ACC112 (cell line): Measurements from ENCODE around the gene CDC45.

ENCODE experiments used
- H2AFZ ChIP-seq: fragments of 200-600 bp; sonication (generic); one replicate; pipeline ENCODE4 v1.6.0; 2017; ENCODE audit warnings: antibody characterized with exemption, low read length; ENCODE audit not compliant: unreplicated experiment
- H3K27ac ChIP-seq: fragments of 200-600 bp; sonication (generic); 2 replicates; pipeline ENCODE4 v1.5.1; 2014; ENCODE audit warnings: low read depth, mild to moderate bottlenecking, antibody characterized with exemption, low read length, moderate library complexity
- H3K27me3 ChIP-seq: fragments of 200-600 bp; sonication (generic); 2 replicates; pipeline ENCODE4 v1.6.1; 2014; ENCODE audit warnings: mild to moderate bottlenecking, antibody characterized with exemption, low read length, moderate library complexity, mixed read lengths; ENCODE audit not compliant: insufficient read depth
- H3K36me3 ChIP-seq: fragments of 200-600 bp; sonication (generic); 2 replicates; pipeline ENCODE4 v1.6.1; 2016; ENCODE audit warnings: mild to moderate bottlenecking, antibody characterized with exemption, low read length, moderate library complexity, mixed read lengths; ENCODE audit not compliant: insufficient read depth
- H3K4me1 ChIP-seq: fragments of 200-600 bp; sonication (generic); one replicate; pipeline ENCODE4 v1.6.1; 2016; ENCODE audit warnings: low read length, mixed read lengths; ENCODE audit not compliant: insufficient read depth, unreplicated experiment, control insufficient read depth
- H3K4me3 ChIP-seq: fragments of 200-600 bp; sonication (generic); 2 replicates; pipeline ENCODE4 v1.5.1; 2014; ENCODE audit warnings: mild to moderate bottlenecking, low read depth, low read length
- H3K79me2 ChIP-seq: fragments of 200-600 bp; sonication (generic); one replicate; pipeline ENCODE4 v1.6.0; 2016; ENCODE audit warnings: low read length; ENCODE audit not compliant: control insufficient read depth, unreplicated experiment, insufficient read depth

The CDC45 gene

DNA sequence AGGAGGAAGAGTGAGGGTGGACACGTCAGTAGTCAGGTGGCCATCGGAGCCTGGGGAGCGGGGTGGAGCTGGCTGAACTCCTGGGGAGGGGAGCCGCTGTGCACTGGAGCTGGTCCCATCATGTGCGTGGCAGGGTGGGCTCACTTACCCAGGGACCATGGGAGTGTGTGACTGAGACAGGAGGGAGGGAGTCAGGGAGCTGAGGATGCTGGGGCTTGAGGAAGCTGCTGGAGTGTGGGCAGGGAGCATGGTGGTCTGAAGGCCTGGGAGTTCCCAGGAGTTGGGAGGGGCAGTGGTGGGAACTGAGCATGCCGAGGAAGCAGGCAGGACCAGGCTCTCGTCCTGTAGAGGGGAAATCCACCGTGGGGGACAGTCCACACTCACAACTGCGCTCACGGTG, 26.5 kb downstream of the CDC45 start:
- Histone ChIP-seq H3K27ac (no peak overlapping the region), H3K4me3 (no peak overlapping the region), H3K79me2 (no peaks in the 10 kb centered on the region), H2AFZ (no peak overlapping the region), H3K36me3 (no peaks in the 10 kb centered on the region), H3K4me1 (no peaks in the 10 kb centered on the region), H3K27me3 (no peaks in the 10 kb centered on the region)

DNA sequence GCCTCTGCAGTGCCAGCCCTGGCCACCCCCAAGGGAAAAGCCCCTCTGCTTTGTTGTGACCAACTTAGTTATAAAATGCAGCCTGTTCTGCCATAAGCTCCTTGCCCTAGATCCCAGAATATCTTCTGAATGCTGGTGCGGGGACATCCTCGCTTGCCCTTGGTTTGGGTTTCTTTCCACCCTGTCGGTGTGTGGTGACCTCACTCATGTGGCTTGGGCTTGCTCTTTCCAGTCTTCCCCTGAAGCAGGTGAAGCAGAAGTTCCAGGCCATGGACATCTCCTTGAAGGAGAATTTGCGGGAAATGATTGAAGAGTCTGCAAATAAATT, 27.8 kb downstream of the CDC45 start:
- Histone ChIP-seq H3K4me1 (no peaks in the 10 kb centered on the region), H3K36me3 (no peaks in the 10 kb centered on the region), H2AFZ (no peak overlapping the region), H3K4me3 (no peak overlapping the region), H3K27me3 (no peaks in the 10 kb centered on the region), H3K79me2 (no peaks in the 10 kb centered on the region), H3K27ac (no peak overlapping the region)

GRCh38 chr22:19508024-19508776, 28.5 kb downstream of the CDC45 start:
- Histone ChIP-seq H3K79me2 (no peaks in the 10 kb centered on the region), H2AFZ (no peak overlapping the region), H3K36me3 (no peaks in the 10 kb centered on the region), H3K27me3 (no peaks in the 10 kb centered on the region), H3K27ac (no peak overlapping the region), H3K4me1 (no peaks in the 10 kb centered on the region), H3K4me3 (no peak overlapping the region)

DNA sequence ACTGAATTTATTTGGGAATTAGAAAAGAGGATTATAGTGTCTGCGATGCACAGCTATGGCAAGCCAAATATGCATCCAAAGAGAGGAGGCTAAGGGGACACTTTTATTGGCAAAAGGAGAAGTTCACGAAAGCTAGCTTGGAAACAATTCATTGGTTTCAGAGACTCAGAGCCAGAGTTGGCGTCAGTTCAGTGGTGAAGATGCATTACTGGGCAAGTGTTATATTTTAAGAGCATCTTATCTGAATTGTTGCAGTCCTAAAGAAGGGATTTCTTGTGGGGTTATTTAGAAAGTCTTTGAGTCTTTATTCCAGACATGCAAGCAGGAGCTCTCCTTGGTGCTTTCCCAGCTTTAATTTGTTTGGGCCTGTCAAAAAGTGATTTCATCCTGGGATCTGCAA, 29.5 kb downstream of the CDC45 start:
- Histone ChIP-seq H3K27me3 (no peaks in the 10 kb centered on the region), H2AFZ (no peak overlapping the region), H3K36me3 (0 out of 2 replicates have a peak, but pooled peaks cover 5% of the 10 kb centered on the region), H3K4me3 (no peak overlapping the region), H3K27ac (no peak overlapping the region), H3K4me1 (no peaks in the 10 kb centered on the region), H3K79me2 (no peaks in the 10 kb centered on the region)

- Histone ChIP-seq H3K27me3 (no peaks in the 10 kb centered on the region), H3K4me3 (no peak overlapping the region), H3K79me2 (no peaks in the 10 kb centered on the region), H3K4me1 (peaks cover 1% of the 10 kb centered on the region), H2AFZ (no peak overlapping the region), H3K27ac (no peak overlapping the region), H3K36me3 (0 out of 2 replicates have a peak, but pooled peaks cover 5% of the 10 kb centered on the region)
Observed at GRCh38 chr22:19509923-19510322, 30.2 kb downstream of the CDC45 start.

DNA sequence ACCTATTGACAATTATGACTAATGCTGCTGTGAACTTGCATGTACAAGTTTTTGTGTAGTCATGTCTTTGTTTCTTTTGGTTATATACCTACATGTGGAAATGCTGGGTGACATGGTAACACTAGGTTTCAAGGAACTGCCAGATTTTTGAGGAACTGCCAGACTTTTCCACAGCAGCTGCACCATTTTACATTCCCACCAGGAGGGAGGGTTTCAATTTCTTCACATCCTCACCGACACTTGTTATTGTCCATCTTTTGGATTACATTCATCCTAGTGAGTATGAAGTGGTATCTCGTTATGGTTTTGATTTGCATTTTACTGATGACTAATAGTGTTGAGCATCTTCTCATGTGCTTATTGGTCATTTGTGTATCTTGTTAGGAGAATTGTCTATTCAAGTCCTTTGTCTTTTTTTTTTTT, 31.2 kb downstream of the CDC45 start:
- H3K4me1 ChIP-seq: peaks cover 3% of the 10 kb centered on the region
- H3K4me3 ChIP-seq: no peak overlapping the region
- H2AFZ ChIP-seq: no peak overlapping the region
- H3K27me3 ChIP-seq: no peaks in the 10 kb centered on the region
- H3K79me2 ChIP-seq: no peaks in the 10 kb centered on the region
- H3K36me3 ChIP-seq: 0 out of 2 replicates have a peak, but pooled peaks cover 8% of the 10 kb centered on the region
- no peak overlapping the region for H3K27ac ChIP-seq

DNA sequence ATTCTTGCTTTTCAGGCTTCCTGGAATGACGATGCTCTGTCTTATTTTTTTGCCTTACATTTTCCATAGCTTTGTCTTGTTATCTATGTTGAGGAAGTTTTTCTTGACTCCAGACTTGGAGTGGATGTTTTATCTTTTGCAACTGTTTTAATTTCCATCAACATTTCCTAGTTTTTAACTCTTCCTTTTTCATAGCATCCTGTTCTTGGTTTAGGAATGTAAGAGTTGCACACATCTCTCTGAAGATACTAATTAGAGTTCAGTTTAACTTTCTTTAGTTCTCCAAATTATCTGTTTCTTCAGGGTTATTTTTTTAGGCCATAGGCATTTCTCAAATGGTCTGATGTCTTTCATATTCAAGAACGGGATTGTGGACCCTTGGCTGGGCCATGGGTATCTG, 34.1 kb downstream of the CDC45 start:
- Histone ChIP-seq H3K36me3 (0 out of 2 replicates have a peak, but pooled peaks cover 8% of the 10 kb centered on the region), H3K4me1 (peaks cover 3% of the 10 kb centered on the region), H3K27ac (no peak overlapping the region)

DNA sequence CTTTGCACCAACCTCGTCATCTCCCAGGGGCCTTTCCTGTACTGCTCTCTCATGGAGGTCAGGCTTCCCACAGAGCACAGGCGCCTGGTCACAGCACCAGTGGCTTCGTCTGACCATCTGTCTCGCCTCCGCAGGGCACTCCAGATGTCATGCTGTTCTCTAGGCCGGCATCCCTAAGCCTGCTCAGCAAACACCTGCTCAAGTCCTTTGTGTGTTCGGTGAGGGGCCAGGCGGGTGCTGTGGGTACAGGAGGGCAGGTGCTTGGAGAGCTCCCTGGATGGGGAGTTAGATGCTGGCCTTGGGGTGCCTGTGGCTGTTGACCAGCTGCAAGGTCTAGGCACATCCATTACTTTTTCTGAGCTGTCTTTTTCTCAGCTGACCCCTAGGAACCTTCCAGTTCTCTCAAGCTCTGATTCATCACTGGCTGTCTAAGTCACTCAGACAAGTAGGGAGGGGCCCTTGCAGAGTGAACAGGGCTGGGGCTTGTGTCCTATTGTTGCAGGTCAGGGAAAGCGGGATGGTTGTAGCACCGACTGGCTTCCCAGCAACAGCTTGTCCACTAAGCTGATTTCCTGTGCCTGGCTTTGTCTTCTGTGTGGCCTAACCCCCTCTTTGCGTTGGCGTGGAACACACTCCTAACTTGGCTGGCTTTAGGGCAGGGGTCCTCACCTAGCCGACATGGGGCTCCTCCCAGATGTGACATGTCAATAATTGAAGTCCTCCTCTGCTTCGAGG, 35.3 kb downstream of the CDC45 start:
- no peaks in the 10 kb centered on the region for H3K27me3 ChIP-seq
- H3K36me3 ChIP-seq: 0 out of 2 replicates have a peak, but pooled peaks cover 8% of the 10 kb centered on the region
- H3K79me2 ChIP-seq: no peaks in the 10 kb centered on the region
- H3K4me3 ChIP-seq: no peak overlapping the region
- peaks cover 3% of the 10 kb centered on the region for H3K4me1 ChIP-seq
- no peak overlapping the region for H3K27ac ChIP-seq
- no peak overlapping the region for H2AFZ ChIP-seq

More for the DNA sequence above, 34.1 kb downstream of the CDC45 start:
- no peaks in the 10 kb centered on the region for H3K27me3 ChIP-seq
- no peak overlapping the region for H2AFZ ChIP-seq
- no peak overlapping the region for H3K4me3 ChIP-seq
- H3K79me2 ChIP-seq: no peaks in the 10 kb centered on the region

- Histone ChIP-seq H3K4me3 (no peak overlapping the region), H3K4me1 (peaks cover 3% of the 10 kb centered on the region), H3K36me3 (0 out of 2 replicates have a peak, but pooled peaks cover 8% of the 10 kb centered on the region), H3K27me3 (no peaks in the 10 kb centered on the region), H3K27ac (no peak overlapping the region), H3K79me2 (no peaks in the 10 kb centered on the region), H2AFZ (no peak overlapping the region)
Observed at GRCh38 chr22:19515654-19516377, 36.1 kb downstream of the CDC45 start.

DNA sequence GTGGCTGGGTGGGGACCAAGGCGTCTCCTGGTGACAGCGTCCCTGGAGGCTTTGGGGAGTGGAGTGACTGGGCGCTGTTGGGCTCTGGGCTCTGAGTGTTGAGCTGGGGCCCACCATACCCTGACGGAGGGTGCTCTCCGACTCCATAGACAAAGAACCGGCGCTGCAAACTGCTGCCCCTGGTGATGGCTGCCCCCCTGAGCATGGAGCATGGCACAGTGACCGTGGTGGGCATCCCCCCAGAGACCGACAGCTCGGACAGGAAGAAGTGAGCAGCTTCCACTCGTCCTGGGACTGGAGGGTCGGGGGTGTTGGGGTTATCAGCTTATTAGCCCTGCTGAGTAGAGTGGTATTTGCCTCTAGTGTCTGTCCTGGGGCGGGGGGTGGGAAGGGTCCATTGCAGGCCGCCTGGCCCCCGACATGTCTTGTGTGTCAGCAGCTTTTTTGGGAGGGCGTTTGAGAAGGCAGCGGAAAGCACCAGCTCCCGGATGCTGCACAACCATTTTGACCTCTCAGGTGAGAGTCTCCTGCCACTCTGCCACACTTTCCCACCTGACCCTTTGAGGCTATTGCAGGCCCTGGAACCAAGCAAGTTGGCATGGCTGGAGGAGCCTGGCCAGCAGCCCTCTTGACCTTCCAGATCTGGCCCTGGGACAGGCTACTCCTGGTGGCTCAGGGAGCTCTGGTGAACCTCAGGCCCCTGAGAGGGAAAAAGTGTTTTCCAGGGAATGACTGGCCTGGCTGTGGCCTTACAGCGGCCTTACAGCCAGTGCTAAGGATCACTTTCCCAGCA, 36.9 kb downstream of the CDC45 start:
- Histone ChIP-seq H3K27me3 (no peaks in the 10 kb centered on the region), H3K79me2 (no peaks in the 10 kb centered on the region), H3K4me1 (peaks cover 3% of the 10 kb centered on the region), H3K4me3 (no peak overlapping the region), H3K36me3 (0 out of 2 replicates have a peak, but pooled peaks cover 8% of the 10 kb centered on the region), H2AFZ (no peak overlapping the region), H3K27ac (no peak overlapping the region)
